NAMALWA (cell line): Measurements from ENCODE around the gene SEPTIN14.
"Not testable (repeated sequence)": the region's sequence is repeated elsewhere in the genome, so short reads cannot be mapped to it uniquely, and the experiment has no call there.

Source experiments
- DNase-seq: peaks from one replicate; pipeline ENCODE4 v3.0.0-alpha.2; 2015; ENCODE audit warnings: low spot score

The SEPTIN14 gene

GRCh38 chr7:55862652-55863051 lies at the start of gene SEPTIN14:
TSS of gene SEPTIN14 (minus strand) at chr7:55862752. CDS start at chr7:55861996, 756 bp downstream.
- not testable (repeated sequence) for DNase-seq

- no peak for DNase-seq
Observed at GRCh38 chr7:55903985-55904759, 41.6 kb upstream of the SEPTIN14 start.

GRCh38 chr7:55901059-55901458 lies 38.5 kb upstream of the SEPTIN14 start:
- DNase-seq, result not testable (repeated sequence)

- no peak for DNase-seq
Observed at GRCh38 chr7:55898287-55898686, 35.7 kb upstream of the SEPTIN14 start.

GRCh38 chr7:55895021-55895420 lies 32.5 kb upstream of the SEPTIN14 start:
- DNase-seq, result no peak

- no peak for DNase-seq
Observed at GRCh38 chr7:55893940-55894339, 31.4 kb upstream of the SEPTIN14 start.

- DNase-seq, result peak; percentile 23
Observed at GRCh38 chr7:55888378-55888777, 25.8 kb upstream of the SEPTIN14 start.

- DNase-seq, result peak; percentile 28
Observed at GRCh38 chr7:55887821-55888247, 25.3 kb upstream of the SEPTIN14 start.

GRCh38 chr7:55884321-55884720 lies 21.8 kb upstream of the SEPTIN14 start:
- no peak for DNase-seq

GRCh38 chr7:55878691-55879090 lies 16.1 kb upstream of the SEPTIN14 start:
- no peak for DNase-seq

GRCh38 chr7:55877308-55877707 lies 14.8 kb upstream of the SEPTIN14 start:
- DNase-seq, result no peak

- no peak for DNase-seq
Observed at GRCh38 chr7:55873765-55874164, 11.2 kb upstream of the SEPTIN14 start.

GRCh38 chr7:55871932-55872485 lies 9.5 kb upstream of the SEPTIN14 start:
- no peak for DNase-seq

- not testable (repeated sequence) for DNase-seq
Observed at GRCh38 chr7:55868989-55869388, 6.4 kb upstream of the SEPTIN14 start.

- DNase-seq, result not testable (repeated sequence)
Observed at GRCh38 chr7:55845164-55845563, 17.4 kb downstream of the SEPTIN14 start.

GRCh38 chr7:55838595-55838994 lies 24.0 kb downstream of the SEPTIN14 start:
- no peak for DNase-seq

- peak; percentile 35 for DNase-seq
Observed at GRCh38 chr7:55827577-55827976, 35.0 kb downstream of the SEPTIN14 start.

- DNase-seq, result no peak
Observed at GRCh38 chr7:55818686-55819085, 43.9 kb downstream of the SEPTIN14 start.

GRCh38 chr7:55797260-55797659 lies 65.3 kb downstream of the SEPTIN14 start:
- DNase-seq, result not testable (repeated sequence)

- no peak for DNase-seq
Observed at GRCh38 chr7:55794527-55794926, 68.0 kb downstream of the SEPTIN14 start.

- no peak for DNase-seq
Observed at GRCh38 chr7:55792048-55792447, 70.5 kb downstream of the SEPTIN14 start.

GRCh38 chr7:55787796-55788195 lies 74.8 kb downstream of the SEPTIN14 start:
- DNase-seq, result no peak

GRCh38 chr7:55786901-55787300 lies 75.7 kb downstream of the SEPTIN14 start:
- no peak for DNase-seq

GRCh38 chr7:55785444-55785843 lies 77.1 kb downstream of the SEPTIN14 start:
- DNase-seq, result not testable (repeated sequence)
